ENCODE data around the gene TRMT13.
"Not testable (repeated sequence)": the region's sequence is repeated elsewhere in the genome, so short reads cannot be mapped to it uniquely, and the experiment has no call there.

Gene TRMT13

GRCh38 chr1:100164216-100164615 lies 31.3 kb downstream of the TRMT13 start:
- DNase-seq: no peak

- no peak for DNase-seq
Observed at GRCh38 chr1:100164702-100165101, 31.7 kb downstream of the TRMT13 start.

GRCh38 chr1:100168051-100168450 lies 35.1 kb downstream of the TRMT13 start:
- no peak for DNase-seq

- no peak for DNase-seq
Observed at GRCh38 chr1:100177295-100178041, 44.5 kb downstream of the TRMT13 start.

- DNase-seq: no peak
Observed at GRCh38 chr1:100178091-100178490, 45.1 kb downstream of the TRMT13 start, which contains the start of gene LRRC39. Gene LRRC39 (minus strand): TSS chr1:100178256. CDS start chr1:100168516, 9,740 bp downstream.

GRCh38 chr1:100183370-100183769 lies 50.4 kb downstream of the TRMT13 start:
- no peak for DNase-seq

GRCh38 chr1:100184536-100184935 lies 51.6 kb downstream of the TRMT13 start:
- no peak for DNase-seq

GRCh38 chr1:100187912-100188311 lies 54.9 kb downstream of the TRMT13 start:
- no peak for DNase-seq

GRCh38 chr1:100188617-100189016 lies 55.7 kb downstream of the TRMT13 start:
- DNase-seq: peak; percentile 21

- no peak for DNase-seq
Observed at GRCh38 chr1:100198596-100198995, 65.6 kb downstream of the TRMT13 start.

- DNase-seq: not testable (repeated sequence)
Observed at GRCh38 chr1:100200060-100200459, 67.1 kb downstream of the TRMT13 start.

Measured in NCI-H2081 treated with DMSO at 0.1 percent for 48 hours (cell line).